Endothelial cell of umbilical vein (primary cell): ENCODE measurements around the gene PDE11A. TPM values are rescaled to one million over a fixed set of nuclear protein-coding genes. Genes with fewer than 3 reads are reported as not detected.

Experiments
- BruUV-seq: library from RNA; stranded (reverse); fragments of 400-500 nt; replicated peaks from 2 replicates; lab custom pipeline; 2021; lab: Mats Ljungman, UMichigan
- CTCF ChIA-PET: fragments of 300-600, 350-600 bp; sonication (Branson Sonifier 250); formaldehyde crosslinking; loops from one replicate; lab custom pipeline; 2021; ENCODE audit warnings: antibody characterized with exemption, inconsistent platforms; lab: Charles Lee
- POLR2A ChIA-PET: fragments of 300-600, 350-600 bp; sonication (Branson Sonifier 250); formaldehyde crosslinking; loops from one replicate; lab custom pipeline; 2021; ENCODE audit warnings: antibody characterized with exemption, inconsistent platforms; lab: Charles Lee
- DNase-seq: peaks from one replicate; pipeline ENCODE4 v3.0.0-alpha.2; 2011; ENCODE audit warnings: low read depth, low spot score
- FAIRE-seq: peaks from 2 replicates; lab custom pipeline; 2011; peaks lifted over from hg19 to GRCh38; lab: Jason Lieb, UNC
- H2AFZ ChIP-seq: 2 replicates; pipeline ENCODE4 v1.6.0; 2012; ENCODE audit warnings: low read depth, low read length, control low read depth, inconsistent platforms
- H3K27ac ChIP-seq: 2 replicates; pipeline ENCODE4 v1.5.1; 2011; ENCODE audit warnings: low read depth, mild to moderate bottlenecking, control low read depth, low read length, moderate library complexity; ENCODE audit not compliant: insufficient read depth
- H3K27me3 ChIP-seq, 2 experiments: 2 replicates each; pipeline versions ENCODE4 v1.6.0 to v1.6.1; 2011; ENCODE audit warnings: low read length in 2 of 2, mixed read lengths in 1 of 2; ENCODE audit not compliant: control insufficient read depth in 2 of 2, insufficient read depth in 2 of 2
- H3K36me3 ChIP-seq, 2 experiments: 2 replicates in 1 of 2; 3 replicates in 1 of 2; pipeline ENCODE4 v1.5.1; 2011; ENCODE audit warnings: low read length in 2 of 2, mild to moderate bottlenecking in 1 of 2, moderate library complexity in 1 of 2; ENCODE audit not compliant: control insufficient read depth in 2 of 2, insufficient read depth in 2 of 2; ENCODE audit errors: extremely low read depth in 1 of 2
- H3K4me1 ChIP-seq: 3 replicates; pipeline ENCODE4 v1.5.1; 2011; ENCODE audit warnings: mild to moderate bottlenecking, low read length; ENCODE audit not compliant: control insufficient read depth, insufficient read depth; ENCODE audit errors: extremely low read depth
- H3K4me2 ChIP-seq: 2 replicates; pipeline ENCODE4 v1.6.1; 2011; ENCODE audit warnings: low read length, control low read depth, mixed read lengths; ENCODE audit not compliant: insufficient read depth
- H3K4me3 ChIP-seq, 3 experiments: fragments of 200-600 bp in 1 of 3; sonication (generic), shearing (Covaris generic) in 1 of 3; replicated peaks in 1 of 3; 2 replicates each; pipeline ENCODE4 v1.5.1; 2011 to 2016; ENCODE audit warnings: control low read depth in 3 of 3, low read length in 3 of 3, mild to moderate bottlenecking in 2 of 3, inconsistent platforms in 1 of 3, low read depth in 1 of 3, moderate library complexity in 1 of 3; ENCODE audit not compliant: insufficient read depth in 1 of 3
- H3K79me2 ChIP-seq: 2 replicates; pipeline ENCODE4 v1.6.0; 2012; ENCODE audit warnings: low read length, inconsistent platforms; ENCODE audit not compliant: control insufficient read depth, insufficient read depth
- H3K9ac ChIP-seq: replicated peaks from 2 replicates; pipeline ENCODE3; 2011; ENCODE audit warnings: low read length, control low read depth; ENCODE audit not compliant: insufficient read depth; ENCODE audit errors: extremely low read depth
- H3K9me1 ChIP-seq: replicated peaks from 3 replicates; pipeline ENCODE4 v1.6.0; 2011; ENCODE audit warnings: mild to moderate bottlenecking, low read length; ENCODE audit not compliant: control insufficient read depth, insufficient read depth; ENCODE audit errors: extremely low read depth
- H3K9me3 ChIP-seq: replicated peaks from 2 replicates; pipeline ENCODE4 v1.5.1; 2012; ENCODE audit warnings: low read length, inconsistent platforms; ENCODE audit not compliant: control insufficient read depth, insufficient read depth
- H4K20me1 ChIP-seq: replicated peaks from 2 replicates; pipeline ENCODE3; 2011; ENCODE audit warnings: mild to moderate bottlenecking, low read length; ENCODE audit not compliant: control insufficient read depth, insufficient read depth; ENCODE audit errors: extremely low read depth
- CTCF ChIP-seq, 2 donors: IDR thresholded peaks; 1 replicate in 1 of 2; 2 replicates in 1 of 2; pipeline ENCODE4 v1.5.1; 2011; ENCODE audit warnings: low read length in 2 of 2, mild to moderate bottlenecking in 2 of 2, moderate library complexity in 2 of 2, control low read depth in 1 of 2, inconsistent platforms in 1 of 2, low read depth in 1 of 2; ENCODE audit not compliant: insufficient read depth in 1 of 2; ENCODE audit errors: extremely low read depth in 1 of 2
- EZH2 ChIP-seq: IDR thresholded peaks from 2 replicates; pipeline ENCODE4 v1.6.1; 2012; ENCODE audit warnings: borderline replicate concordance, low read depth, mild to moderate bottlenecking, moderate library complexity, low read length, inconsistent platforms; ENCODE audit not compliant: severe bottlenecking
- FOS ChIP-seq: IDR thresholded peaks from 2 replicates; pipeline ENCODE4 v1.6.1; 2011; ENCODE audit warnings: mild to moderate bottlenecking, low read length, moderate library complexity, borderline replicate concordance; ENCODE audit not compliant: insufficient read depth
- GATA2 ChIP-seq: IDR thresholded peaks from 2 replicates; pipeline ENCODE4 v1.7.0; 2011; ENCODE audit warnings: low read depth, mild to moderate bottlenecking, moderate library complexity, mixed read lengths, low read length; ENCODE audit not compliant: insufficient read length, insufficient read depth
- JUN ChIP-seq: IDR thresholded peaks from 2 replicates; pipeline ENCODE4 v1.6.1; 2011; ENCODE audit warnings: borderline replicate concordance, low read depth; ENCODE audit not compliant: insufficient read length, insufficient read depth
- MYC ChIP-seq: IDR thresholded peaks from one replicate; pipeline ENCODE4 v1.6.1; 2011; ENCODE audit warnings: mild to moderate bottlenecking, low read depth, low read length
- POLR2A ChIP-seq: IDR thresholded peaks from 2 replicates; pipeline ENCODE4 v1.6.1; 2012; ENCODE audit warnings: low read depth, mild to moderate bottlenecking, control low read depth, low read length
- POLR2AphosphoS5 ChIP-seq: IDR thresholded peaks from 2 replicates; pipeline ENCODE4 v1.6.1; 2012; ENCODE audit warnings: low read depth, mild to moderate bottlenecking, control low read depth, low read length, moderate library complexity; ENCODE audit not compliant: insufficient read depth
- dilution Hi-C: fragments of 300-500 bp; cut with MboI; formaldehyde crosslinking; loops from one replicate; pipeline ENCODE4 v1.15.0; 2019; ENCODE audit warnings: low sequenced_read_pairs; ENCODE audit not compliant: extremely low pct_ligation_motif_present
- intact Hi-C: fragments of 100-400 bp; cut with micrococcal nuclease; formaldehyde crosslinking; loops from one replicate; pipeline ENCODE4 v1.10.0; 2022
- polyA plus RNA-seq, 4 experiments: library from polyadenylated mRNA; depleted of rRNA in 3 of 4; stranded (reverse) in 3 of 4; unstranded in 1 of 4; fragments of >200 nt; gene quantifications; 2 replicates each; pipeline versions ENCODE4 v1.2.1 to v1.2.3, GENCODE V29; 2011 to 2012; ENCODE audit warnings: missing spikeins in 1 of 4
- total RNA-seq: library from RNA; stranded (reverse); gene quantifications from 2 replicates; pipeline ENCODE4 v1.2.3, GENCODE V29; 2021
- TF ChIP-seq, protein P1 (sequence below): IDR thresholded peaks from 2 replicates; pipeline ENCODE4 v1.6.1; 2011; ENCODE audit not compliant: insufficient read depth, insufficient read length

Gene PDE11A
- total and polyA plus RNA-seq, 2 donors (not counting 3 experiments of a cell fraction or from before 2014, with no cell fraction given): 0.07 to 0.51 TPM

- Histone ChIP-seq H3K9me1 (no peaks in the 10 kb centered on the region), H3K4me1 (no peaks in the 10 kb centered on the region), H3K9ac (no peak overlapping the region), H4K20me1 (no peaks in the 10 kb centered on the region), H3K4me2 (no peak overlapping the region), H2AFZ (no peak overlapping the region), H3K27me3 (peaks cover 7% of the 10 kb centered on the region in 2 experiments), H3K79me2 (no peaks in the 10 kb centered on the region), H3K4me3 (no peak overlapping the region), H3K27ac (no peak overlapping the region), H3K36me3 (no peaks in the 10 kb centered on the region), H3K9me3 (no peaks in the 10 kb centered on the region)
- ChIA-PET CTCF (interaction anchor here (1.0 to 1.3 kb wide), 2 partner anchors 9 to 14 kb away, joined by 3 to 4 read pairs; no protein-coding TSS in a partner anchor), POLR2A (no interaction called here)
- FAIRE-seq (no peak), DNase-seq (no peak)
- BruUV-seq: no TSS peak
- dilution Hi-C loops (no loop called here), intact Hi-C loops (no loop called here)
- TF ChIP-seq FOS (no peak), POLR2A (no peak), EZH2 (no peak), GATA2 (no peak), POLR2AphosphoS5 (no peak), CTCF (IDR thresholded peaks at IDR 0.05; ENCODE audit: extremely low read depth in 1 of 2, insufficient read depth in 1 of 2, low read depth in 1 of 2, low read length in 2 of 2) (no peak), JUN (no peak), MYC (no peak)
- TF ChIP-seq, protein P1, sequence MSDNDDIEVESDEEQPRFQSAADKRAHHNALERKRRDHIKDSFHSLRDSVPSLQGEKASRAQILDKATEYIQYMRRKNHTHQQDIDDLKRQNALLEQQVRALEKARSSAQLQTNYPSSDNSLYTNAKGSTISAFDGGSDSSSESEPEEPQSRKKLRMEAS: no peak
These were observed 411.8 kb downstream of the PDE11A start for GRCh38 chr2:177660742-177661141.
